ENCODE measurements around the gene ORAI3.
"Not testable (repeated sequence)": the region's sequence is repeated elsewhere in the genome, so short reads cannot be mapped to it uniquely, and the experiment has no call there.

Gene ORAI3

DNA sequence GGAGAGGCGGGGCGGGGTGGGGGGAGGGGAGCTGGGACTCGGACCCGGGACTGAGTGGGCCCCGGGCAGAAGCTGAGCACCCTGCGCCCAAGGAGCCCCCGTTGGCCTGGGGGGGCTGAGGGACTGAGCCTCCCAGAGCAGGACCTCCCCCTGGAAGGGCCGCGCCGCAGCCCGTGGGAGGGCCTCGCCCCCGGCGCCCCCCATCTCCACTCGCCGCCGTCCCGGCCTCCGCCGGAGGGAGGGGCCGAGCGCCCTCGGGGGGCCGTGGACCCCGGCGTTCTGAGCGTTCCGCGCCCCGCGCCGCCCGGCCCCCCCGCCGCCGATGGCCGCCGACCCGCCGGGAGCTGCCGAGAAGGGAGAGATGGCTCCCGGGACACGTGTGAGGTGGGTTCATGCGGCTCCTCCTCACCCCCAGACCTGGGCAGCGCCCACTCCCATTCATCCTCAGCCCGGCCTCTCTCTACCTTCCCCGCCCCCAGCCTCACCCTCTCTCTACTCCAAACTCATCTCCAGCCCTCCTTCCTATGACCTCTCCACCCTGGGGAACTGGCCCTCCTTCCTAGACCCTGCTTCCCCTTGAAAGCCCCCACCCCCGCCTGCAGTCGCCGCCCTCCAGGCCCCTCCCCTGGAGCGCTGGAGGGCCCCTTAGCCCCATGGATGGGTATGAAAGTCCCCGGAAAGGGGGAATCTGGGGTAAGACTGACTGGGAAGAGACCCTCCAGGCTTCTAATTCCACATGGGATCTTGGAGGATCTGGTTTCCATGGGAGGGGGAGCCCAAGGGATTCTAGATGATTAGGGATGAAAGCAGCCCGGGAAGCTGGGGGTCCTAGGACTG is 24.6 kb upstream of the ORAI3 start:
- DNase-seq: peak in 1 of 3 experiments; percentile 40

DNA sequence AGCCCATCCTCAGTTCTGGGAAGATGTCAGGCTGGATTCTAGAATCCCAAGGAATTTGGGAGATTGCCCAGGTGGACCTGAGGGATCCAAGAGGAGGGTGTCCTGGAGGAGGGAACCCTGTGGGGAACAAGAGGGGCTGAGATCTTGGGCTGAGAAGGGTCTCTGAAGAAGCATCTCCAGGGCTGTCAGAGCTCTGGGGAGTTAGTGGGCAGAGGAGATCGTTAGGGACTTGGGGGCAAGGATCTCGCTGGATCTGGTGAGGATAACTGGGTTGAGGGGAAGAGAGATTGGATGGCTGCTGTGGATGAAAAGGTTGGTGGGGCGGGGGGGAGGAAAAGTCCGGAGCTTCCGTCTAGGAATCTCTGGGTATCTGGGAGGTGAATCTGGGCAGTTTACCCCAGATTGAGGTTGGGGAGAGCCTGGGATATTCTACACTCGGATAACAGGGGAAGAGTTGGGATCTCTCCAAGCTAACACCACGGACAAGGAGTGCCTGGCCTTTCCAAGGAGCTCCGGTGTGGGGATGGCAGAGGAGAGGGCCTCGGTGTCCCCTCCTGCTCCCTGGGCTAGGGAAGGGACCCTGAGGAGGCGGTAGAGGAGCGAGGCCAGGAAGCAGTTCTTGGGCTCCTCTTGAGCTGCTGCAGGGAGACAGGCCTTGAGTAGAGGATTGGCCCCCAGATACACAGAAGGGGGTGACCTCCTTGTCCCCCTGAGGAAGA is 23.8 kb upstream of the ORAI3 start:
- DNase-seq: no peak

DNA sequence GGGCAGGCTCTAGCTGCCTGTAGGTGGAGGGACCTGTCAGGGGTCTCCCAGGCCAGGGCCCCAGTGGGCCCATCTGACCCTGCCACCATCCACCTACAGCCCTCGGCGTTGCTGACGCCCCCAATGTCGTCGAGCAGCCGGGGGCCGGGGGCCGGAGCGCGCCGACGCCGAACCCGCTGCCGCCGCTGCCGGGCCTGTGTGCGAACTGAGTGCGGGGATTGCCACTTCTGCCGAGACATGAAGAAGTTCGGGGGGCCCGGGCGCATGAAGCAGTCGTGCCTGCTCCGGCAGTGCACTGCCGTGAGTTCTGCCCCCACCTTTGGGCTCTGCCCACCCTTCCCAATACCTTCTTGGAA is 23.3 kb upstream of the ORAI3 start:
- no peak for DNase-seq

DNA sequence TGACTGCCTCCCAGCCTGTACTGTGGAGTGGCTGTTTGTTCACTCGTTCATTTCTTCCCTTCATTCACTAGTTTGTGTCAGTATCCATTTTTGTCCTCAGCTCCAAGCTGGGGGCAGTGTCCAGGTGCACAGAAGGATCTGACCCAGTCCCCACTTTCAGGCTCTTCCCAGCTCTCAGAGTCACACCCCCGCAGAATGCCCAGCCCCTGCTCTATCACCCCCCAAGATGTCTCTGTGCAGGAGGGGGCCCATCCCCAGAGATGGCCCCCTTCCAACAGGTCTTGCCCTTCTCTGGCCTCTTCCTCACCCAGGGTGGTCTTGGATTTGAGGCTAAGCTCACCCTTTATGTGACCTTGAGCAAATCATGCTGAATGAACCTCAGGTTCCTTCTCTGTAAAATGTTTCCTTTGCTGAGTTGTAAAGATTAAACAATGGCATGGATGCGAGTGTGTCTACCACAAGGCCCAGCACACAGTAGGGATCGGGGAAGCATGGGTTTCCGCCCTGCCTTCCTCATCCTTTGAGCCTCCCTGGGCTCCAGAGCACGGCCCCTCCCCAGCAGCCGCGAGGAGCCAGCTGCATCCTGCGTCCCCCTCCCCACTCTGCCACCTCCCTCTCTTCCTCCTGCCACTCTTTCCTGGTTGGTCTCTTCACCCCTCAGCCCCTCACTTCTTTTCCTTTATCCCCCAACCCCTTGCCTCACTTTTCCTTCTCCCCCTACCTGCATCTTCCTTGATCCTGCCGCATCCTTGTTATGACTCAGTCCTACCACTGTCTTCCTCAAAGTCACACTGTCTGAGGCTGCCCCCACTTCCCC is 22.7 kb upstream of the ORAI3 start:
- no peak for DNase-seq

DNA sequence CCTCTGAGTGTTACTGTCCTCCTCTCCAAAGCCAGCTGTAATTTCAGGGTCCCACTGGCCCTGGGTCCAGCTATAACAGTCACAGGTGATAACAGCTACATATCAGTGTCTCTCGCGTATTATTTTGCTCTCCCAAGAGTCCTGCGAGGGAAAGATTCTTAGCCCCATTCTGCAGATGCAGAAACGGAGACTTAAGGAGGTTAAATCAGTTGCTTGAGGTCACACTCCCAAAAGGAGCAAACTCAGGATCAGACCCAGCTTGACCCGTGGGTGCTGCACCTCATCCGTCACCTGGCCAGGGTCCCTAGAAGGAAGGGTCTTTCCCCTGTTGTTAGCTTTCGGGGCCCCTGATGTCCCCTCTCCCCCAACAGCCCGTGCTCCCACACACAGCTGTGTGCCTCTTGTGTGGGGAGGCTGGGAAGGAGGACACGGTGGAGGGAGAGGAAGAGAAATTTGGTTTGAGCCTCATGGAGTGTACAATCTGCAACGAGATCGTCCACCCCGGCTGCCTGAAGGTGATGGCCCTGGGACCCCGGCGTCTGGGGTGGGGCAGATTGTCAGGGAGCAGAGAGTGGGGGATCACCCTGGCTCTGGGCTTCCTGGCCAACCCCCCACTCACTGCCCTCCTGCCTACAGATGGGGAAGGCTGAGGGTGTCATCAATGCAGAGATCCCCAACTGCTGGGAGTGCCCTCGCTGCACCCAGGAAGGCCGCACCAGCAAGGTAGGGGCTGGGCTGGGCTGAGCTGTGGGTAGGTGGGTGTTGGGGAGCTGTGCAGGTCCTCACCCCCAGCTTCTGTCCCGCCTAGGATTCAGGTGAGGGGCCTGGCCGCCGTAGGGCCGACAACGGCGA is 21.7 kb upstream of the ORAI3 start:
- DNase-seq: no peak

DNA sequence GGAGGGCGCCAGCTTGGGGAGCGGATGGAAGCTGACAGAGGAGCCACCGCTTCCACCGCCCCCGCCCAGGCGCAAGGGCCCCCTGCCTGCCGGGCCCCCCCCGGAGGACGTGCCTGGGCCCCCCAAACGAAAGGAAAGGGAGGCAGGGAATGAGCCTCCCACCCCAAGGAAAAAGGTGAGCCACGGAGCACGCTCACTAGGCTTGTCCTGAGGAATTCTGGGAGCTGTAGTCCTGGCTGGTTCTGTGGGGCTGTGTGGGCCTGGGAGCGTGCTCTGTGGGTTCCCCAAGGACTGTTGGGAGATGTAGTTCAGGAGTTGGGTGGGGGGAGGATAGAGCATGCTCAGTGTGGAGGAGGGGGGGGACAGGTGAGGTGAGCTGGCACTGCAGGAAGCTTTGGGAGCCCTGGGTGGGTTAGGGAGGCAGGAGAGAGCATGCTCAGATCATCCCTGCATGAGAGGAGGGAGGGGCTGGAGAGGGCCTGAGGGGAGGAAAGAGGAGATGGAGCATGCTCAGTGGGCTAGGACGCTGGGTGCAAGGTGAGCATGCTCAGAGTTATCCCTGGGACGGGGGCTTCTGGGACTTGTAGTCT is 21.0 kb upstream of the ORAI3 start:
- peak; percentile 72 to 95 (median 86) for DNase-seq

DNA sequence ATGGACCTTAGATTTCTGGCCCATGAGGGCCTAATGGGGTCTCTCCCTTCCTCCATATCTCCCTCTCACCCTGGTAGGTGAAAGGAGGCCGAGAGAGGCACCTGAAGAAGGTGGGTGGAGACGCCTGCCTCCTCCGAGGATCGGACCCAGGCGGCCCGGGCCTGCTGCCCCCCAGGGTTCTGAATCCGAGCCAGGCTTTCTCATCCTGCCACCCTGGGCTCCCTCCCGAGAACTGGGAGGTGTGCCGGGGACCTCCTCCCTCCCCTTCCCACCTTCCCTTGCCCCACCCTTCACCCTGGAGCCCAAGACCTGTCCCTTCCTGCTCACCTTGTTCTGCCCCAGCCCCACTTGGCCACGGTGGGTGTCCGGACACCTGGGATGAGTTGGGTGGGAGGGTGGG is 20.5 kb upstream of the ORAI3 start:
- no peak for DNase-seq

DNA sequence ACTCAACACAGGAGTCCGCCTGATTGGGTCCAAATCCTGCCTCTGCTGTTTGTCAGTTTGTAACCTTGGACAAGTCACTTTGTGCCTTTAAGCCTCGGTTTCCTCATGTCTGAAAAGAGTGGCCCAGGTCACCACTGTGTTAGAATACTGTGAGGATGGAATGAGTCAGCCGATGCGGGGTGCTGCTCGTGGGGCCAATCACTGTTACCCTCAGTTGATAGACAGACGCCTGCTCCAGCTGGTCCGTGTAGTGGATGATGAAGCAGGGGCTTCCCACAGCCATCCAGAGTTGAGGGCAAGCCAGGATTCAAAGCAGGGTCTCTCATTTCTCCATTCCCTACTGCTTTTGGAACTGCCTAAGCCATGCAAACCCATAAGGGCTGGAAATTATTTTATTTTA is 19.7 kb upstream of the ORAI3 start:
- no peak for DNase-seq

DNA sequence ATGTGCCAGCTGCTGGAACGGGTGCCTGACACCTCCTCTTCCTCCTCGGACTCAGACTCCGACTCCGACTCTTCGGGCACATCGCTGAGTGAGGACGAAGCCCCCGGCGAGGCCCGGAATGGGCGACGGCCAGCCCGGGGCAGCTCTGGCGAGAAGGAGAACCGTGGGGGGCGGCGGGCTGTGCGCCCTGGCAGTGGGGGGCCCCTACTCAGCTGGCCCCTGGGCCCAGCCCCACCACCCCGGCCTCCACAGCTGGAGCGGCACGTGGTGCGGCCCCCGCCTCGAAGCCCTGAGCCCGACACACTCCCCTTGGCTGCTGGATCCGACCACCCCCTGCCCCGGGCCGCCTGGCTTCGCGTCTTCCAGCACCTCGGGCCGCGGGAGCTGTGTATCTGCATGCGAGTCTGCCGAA is 18.7 kb upstream of the ORAI3 start:
- no peak for DNase-seq

DNA sequence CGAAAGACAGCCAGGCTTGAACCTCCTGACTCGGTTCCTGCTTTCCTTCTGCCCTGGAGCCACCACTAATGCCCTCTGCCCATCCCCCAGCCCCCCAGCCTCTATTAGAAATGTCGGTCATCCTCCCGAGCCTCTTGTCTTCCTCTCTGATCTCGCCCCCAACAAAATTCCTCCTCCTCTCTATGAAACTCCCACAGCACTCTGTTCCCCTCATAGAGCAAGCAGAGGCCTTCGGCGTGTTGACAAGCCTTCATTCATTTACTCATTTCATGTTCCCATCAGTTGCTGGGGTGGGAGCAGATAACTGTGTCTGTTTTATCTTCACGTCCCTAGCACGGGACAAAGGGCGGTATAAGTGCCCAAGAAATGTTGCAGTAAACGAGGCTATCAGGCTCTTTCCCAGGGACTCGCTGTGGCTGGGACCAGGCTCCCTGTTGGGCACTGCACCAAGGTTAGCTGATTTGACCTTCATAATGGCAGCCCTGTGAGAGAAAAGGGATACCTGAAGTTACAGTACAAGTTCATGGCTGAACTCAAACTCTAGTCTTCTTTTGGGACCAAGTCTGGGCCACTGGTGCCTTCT is 17.7 kb upstream of the ORAI3 start:
- DNase-seq: no peak

DNA sequence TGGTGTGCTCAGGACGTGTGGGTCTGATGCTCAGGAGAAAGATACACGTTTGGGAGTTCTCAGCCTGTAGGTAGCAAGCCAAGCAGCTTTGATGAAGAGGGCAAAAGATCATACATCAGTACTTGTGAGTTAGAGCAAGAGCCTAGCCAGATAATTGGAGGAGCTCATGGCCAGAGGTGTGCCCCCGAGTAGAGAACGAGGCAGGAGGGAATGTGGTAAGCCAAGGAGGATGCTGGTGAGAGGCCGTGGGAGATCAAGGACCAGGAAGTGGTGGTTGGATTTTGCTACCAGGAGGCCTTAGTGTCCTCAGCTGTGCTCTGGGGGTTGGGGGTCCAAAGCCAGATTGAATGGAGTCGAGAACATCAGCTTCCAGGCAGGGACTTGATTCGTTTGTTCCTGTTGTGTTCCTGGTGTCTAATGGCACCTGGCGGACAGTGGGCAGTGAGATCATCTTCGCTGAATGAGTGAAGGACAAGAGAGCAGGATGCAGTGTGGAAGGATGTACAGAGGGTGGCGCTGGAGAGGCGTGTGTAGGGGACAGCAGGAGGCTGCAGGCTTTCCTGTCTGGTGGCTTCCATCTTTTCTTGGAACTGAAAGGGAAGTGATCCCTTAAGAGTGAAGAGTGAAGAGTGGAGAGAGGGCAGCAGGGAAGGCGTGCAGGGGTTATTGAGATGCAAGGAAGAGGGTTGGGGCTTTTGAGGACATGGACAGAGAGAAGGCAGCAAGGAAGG is 13.9 kb upstream of the ORAI3 start:
- DNase-seq: no peak

DNA sequence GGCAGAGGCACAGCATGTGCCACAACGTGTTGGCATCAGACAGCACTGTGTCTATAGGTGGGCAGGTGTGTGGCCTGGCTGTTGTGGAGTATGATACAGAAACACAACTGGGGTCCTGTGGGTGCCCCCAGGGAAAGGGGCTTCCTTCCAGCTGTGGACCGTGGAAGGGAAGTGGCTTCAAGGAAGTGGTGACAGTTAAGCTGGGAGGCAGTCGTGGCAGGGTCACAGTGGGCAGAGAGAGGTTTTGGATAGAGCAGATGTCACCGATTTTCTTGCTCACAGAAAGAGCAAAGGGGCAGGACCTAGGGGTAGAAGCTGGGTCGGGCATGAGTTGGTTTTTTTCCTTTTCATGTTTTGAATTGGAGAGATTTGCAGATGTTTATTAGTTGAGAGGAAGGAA is 11.2 kb upstream of the ORAI3 start:
- DNase-seq: no peak

DNA sequence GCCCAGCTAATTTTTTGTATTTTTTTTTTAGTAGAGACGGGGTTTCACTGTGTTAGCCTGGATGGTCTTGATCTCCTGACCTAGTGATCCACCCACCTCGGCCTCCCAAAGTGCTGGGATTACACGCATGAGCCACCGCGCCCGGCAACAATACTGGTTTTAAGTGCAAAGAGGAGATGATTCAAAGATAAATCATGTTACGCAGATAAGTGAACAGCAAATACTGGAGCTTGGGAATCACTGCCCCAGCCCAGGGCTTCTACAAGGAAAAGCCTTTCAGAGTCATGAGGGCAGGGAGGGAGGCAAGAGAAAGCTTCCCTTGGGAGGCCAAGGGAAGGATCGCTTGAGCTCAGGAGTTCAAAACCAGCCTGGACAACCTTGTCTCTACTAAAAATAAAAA is 9.3 kb upstream of the ORAI3 start:
- DNase-seq: not testable (repeated sequence)

DNA sequence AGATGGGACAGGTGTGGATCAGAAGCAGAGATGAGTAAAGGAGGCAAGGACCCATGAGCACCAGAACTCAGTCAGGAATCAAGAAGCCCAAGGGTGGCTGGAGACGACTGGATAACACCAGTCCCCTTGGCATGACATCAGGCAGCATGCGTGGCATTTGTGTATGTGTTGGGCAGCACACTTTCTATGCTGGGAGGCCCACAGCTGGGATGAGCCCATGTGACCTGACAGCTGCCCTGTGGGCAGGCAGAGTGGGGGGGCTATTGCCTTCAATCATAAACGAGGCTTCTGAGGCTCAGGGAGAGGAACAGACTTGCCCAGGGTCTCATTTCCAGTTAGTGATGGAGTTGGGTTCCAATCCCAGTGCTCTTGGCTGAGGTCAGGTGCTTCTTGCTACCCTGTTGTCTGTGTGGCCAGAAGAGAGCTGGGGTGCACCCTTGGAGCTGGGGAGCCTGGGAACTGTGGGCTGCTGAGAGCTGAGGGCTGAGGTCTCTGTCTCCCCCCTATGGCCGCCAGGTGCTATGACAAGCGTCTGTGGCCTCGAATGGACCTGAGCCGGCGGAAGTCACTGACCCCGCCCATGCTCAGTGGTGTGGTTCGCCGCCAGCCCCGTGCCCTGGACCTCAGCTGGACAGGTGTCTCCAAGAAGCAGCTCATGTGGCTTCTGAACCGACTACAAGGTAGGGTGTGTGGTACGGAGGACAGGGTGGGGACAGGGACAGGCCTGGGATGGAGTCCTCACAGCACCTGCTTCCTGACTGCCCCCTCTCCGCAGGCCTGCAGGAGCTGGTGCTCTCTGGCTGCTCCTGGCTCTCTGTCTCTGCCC is 7.1 kb upstream of the ORAI3 start:
- DNase-seq: peak; percentile 29 to 69 (median 54)

DNA sequence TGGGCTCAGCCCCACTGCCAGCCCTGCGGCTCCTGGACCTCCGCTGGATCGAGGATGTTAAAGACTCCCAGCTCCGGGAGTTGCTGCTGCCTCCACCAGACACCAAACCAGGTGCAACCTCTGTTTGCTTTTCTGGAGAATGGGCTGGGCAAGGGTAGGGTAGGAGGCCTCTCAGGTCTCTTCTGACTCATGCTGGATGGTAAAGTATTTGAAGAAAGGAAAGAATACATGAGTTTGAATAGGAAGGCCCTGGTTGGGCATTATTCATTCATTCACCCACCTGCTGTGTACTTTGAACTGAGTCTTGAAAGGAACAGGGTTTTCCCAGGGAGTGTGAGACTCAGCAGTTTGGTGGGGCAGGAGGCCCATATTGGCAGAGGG is 6.5 kb upstream of the ORAI3 start:
- DNase-seq: no peak

DNA sequence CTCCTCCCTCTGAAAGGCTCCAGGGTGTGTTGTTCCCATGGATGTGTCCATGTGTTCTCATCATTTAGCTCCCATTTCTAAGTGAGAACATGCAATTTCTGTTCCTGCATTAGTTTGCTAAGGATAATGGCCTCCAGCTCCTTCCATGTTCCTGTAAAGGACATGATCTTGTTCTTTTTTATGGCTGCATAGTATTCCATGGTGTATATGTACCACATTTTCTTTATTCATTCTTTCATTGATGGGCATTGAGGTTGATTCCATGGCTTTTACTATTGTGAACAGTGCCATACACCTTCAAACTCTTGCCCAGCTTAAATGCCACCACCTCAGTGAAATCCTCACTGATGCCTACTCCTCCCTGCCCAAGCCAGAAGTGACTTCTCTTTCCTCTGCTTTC is 4.5 kb upstream of the ORAI3 start:
- DNase-seq: no peak

DNA sequence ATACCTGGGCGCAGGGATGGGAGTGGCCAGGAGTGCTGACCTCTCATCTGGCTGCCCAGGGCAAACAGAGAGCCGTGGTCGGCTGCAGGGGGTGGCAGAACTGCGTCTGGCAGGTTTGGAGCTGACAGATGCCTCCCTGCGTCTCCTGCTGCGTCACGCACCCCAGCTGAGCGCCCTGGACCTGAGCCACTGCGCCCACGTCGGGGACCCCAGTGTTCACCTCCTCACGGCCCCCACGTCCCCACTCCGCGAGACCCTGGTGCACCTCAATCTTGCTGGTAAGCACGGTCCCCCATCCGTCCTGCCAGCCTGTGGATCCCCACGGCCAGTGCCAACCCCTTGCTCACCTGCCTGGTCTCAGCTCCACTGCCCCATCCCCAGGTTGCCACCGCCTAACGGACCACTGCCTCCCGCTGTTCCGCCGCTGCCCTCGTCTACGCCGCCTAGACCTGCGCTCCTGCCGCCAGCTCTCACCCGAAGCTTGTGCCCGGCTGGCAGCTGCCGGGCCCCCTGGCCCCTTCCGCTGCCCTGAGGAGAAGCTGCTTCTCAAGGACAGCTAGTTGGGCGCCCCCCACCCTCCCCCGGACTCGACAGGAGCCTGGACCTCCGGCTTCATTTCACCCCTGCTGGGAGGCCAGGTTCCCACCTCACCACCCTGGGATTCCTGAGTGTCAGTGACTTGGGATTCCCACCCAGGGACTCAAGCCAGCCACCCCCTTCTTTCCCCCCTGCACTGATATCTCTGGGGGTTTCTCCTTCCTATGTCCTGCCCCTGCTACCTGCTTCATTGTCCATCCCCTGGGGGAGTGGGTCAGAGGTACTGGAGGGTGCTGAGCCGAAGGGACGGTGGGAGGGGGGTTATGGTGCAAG is 2.0 kb upstream of the ORAI3 start:
- DNase-seq: no peak

DNA sequence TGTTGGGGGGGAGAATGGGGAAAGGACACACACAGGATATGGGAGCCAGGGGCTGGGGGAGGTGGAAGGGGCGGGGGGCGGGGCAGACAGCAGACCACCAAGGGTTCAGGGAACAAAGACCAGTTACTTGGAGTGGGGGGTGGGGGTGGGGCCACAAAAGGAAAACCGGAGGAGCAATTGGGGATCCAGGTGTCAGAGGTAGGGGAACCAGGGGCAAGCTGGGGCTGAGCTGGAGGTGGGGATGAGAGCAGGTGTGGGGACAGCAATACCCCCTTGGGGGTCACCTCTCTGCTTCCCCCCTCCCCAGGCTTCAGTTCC is 1.4 kb upstream of the ORAI3 start:
- DNase-seq: no peak
